ENCODE data around the gene DUOX1.
"Not testable (repeated sequence)": the region's sequence is repeated elsewhere in the genome, so short reads cannot be mapped to it uniquely, and the experiment has no call there.

Gene DUOX1

GRCh38 chr15:45134682-45135604, 5.1 kb downstream of the DUOX1 start:
- H3K27ac ChIP-seq: no peak overlapping the region
- H3K79me2 ChIP-seq: no peaks in the 10 kb centered on the region
- H2AFZ ChIP-seq: peak overlapping the region; percentile 64
- no peaks in the 10 kb centered on the region for H3K27me3 ChIP-seq (ENCODE audit: control insufficient read depth, insufficient read depth, low read length)
- H3K9me3 ChIP-seq (ENCODE audit: control insufficient read depth, low read length): no peaks in the 10 kb centered on the region
- H3K4me2 ChIP-seq (ENCODE audit: low read length): peak overlapping the region; percentile 38
- no peak overlapping the region for H3K4me3 ChIP-seq (ENCODE audit: low read depth, low read length)
- H3K4me1 ChIP-seq: no peaks in the 10 kb centered on the region
- TF ChIP-seq CTCF (IDR thresholded peaks at IDR 0.05): peak; percentile 27
- H3K9ac ChIP-seq: no peak overlapping the region
- H3K36me3 ChIP-seq (ENCODE audit: control insufficient read depth, insufficient read depth, low read length): no peaks in the 10 kb centered on the region

GRCh38 chr15:45135705-45136377, 6.0 kb downstream of the DUOX1 start:
- not testable (repeated sequence) for H3K79me2 ChIP-seq; H3K9me3 ChIP-seq (ENCODE audit: control insufficient read depth, low read length); H3K4me2 ChIP-seq (ENCODE audit: low read length); H3K27ac ChIP-seq; H2AFZ ChIP-seq; H3K27me3 ChIP-seq (ENCODE audit: control insufficient read depth, insufficient read depth, low read length); H3K4me1 ChIP-seq; H3K36me3 ChIP-seq (ENCODE audit: control insufficient read depth, insufficient read depth, low read length); H3K9ac ChIP-seq; H3K4me3 ChIP-seq (ENCODE audit: low read depth, low read length)

DNA sequence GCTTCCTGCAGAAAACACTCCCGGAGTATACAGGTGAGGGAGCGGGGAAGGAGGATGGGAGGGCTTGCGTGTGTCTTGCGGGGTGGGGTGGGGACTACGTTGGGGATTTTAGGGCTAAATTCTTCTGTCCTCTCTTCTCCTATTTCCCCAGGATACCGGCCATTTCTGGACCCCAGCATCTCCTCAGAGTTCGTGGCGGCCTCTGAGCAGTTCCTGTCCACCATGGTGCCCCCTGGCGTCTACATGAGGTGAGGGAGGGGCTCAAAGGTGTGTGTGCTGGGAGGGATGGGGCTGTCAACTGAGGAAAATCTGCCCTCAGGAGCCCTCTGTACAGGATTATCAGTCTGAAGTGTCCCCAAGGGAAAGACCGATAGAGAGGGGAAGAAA, 6.6 kb downstream of the DUOX1 start:
- Histone ChIP-seq H3K4me2 (ENCODE audit: low read length) (no peak overlapping the region), H3K4me1 (no peaks in the 10 kb centered on the region), H3K9ac (no peak overlapping the region), H3K27me3 (ENCODE audit: control insufficient read depth, insufficient read depth, low read length) (no peaks in the 10 kb centered on the region), H3K9me3 (ENCODE audit: control insufficient read depth, low read length) (no peaks in the 10 kb centered on the region), H3K79me2 (no peaks in the 10 kb centered on the region), H3K4me3 (ENCODE audit: low read depth, low read length) (no peak overlapping the region), H3K36me3 (ENCODE audit: control insufficient read depth, insufficient read depth, low read length) (no peaks in the 10 kb centered on the region), H3K27ac (no peak overlapping the region), H2AFZ (no peak overlapping the region)
- TF ChIP-seq CTCF (IDR thresholded peaks at IDR 0.05): no peak

DNA sequence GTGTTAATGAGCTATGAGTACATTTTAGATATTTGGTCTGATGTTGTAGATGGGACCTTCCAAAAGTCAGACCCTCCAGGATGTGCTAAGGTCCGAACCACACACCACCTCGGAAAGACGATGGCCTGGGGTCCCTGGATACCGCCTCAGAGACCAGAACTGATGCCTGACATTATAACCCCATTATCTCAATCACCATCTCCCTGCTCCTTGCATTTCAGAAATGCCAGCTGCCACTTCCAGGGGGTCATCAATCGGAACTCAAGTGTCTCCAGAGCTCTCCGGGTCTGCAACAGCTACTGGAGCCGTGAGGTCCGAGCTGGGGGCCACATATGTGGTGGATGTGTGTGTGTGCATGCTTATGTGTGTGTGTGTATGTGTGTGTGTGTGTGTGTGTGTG, 7.9 kb downstream of the DUOX1 start:
- no peak overlapping the region for H3K27ac ChIP-seq
- no peak for TF ChIP-seq CTCF (IDR thresholded peaks at IDR 0.05)
- H3K4me2 ChIP-seq (ENCODE audit: low read length): no peak overlapping the region
- H3K27me3 ChIP-seq (ENCODE audit: control insufficient read depth, insufficient read depth, low read length): no peaks in the 10 kb centered on the region
- H2AFZ ChIP-seq: no peak overlapping the region
- H3K9ac ChIP-seq: no peak overlapping the region
- no peak overlapping the region for H3K4me3 ChIP-seq (ENCODE audit: low read depth, low read length)
- no peaks in the 10 kb centered on the region for H3K79me2 ChIP-seq
- no peaks in the 10 kb centered on the region for H3K9me3 ChIP-seq (ENCODE audit: control insufficient read depth, low read length)
- no peaks in the 10 kb centered on the region for H3K36me3 ChIP-seq (ENCODE audit: control insufficient read depth, insufficient read depth, low read length)
- no peaks in the 10 kb centered on the region for H3K4me1 ChIP-seq

Measured in parathyroid adenoma (tissue), 2 donors.